CD4-positive, CD25-positive, alpha-beta regulatory T cell (primary cell): ENCODE measurements around the gene MED9. TPM values are rescaled to one million over a fixed set of nuclear protein-coding genes. Genes with fewer than 3 reads are reported as not detected.
"Not testable (repeated sequence)": the region's sequence is repeated elsewhere in the genome, so short reads cannot be mapped to it uniquely, and the experiment has no call there.

Experiments
- ATAC-seq, 2 donors: fragments of 150-1000 bp; cut with Tn5 transposase; one replicate each; pipeline ENCODE4 v1.10.0; 2021; ENCODE audit warnings: low read depth in 2 of 2, moderate number of reproducible peaks in 2 of 2, moderate library complexity in 1 of 2
- DNase-seq, 3 donors: peaks; one replicate each; pipeline versions ENCODE4 v3.0.0 to v3.0.0-alpha.2; 2012 to 2022; ENCODE audit warnings: mixed read lengths in 1 of 3
- H3K27ac ChIP-seq: one replicate; pipeline ENCODE4 v1.7.0; 2013; ENCODE audit warnings: mild to moderate bottlenecking, low read length; ENCODE audit not compliant: insufficient read depth, poor library complexity, severe bottlenecking
- H3K27me3 ChIP-seq: one replicate; pipeline ENCODE4 v1.7.0; 2013; ENCODE audit warnings: low read length; ENCODE audit not compliant: control insufficient read depth, insufficient read depth
- H3K36me3 ChIP-seq: one replicate; pipeline ENCODE4 v1.7.0; 2013; ENCODE audit warnings: mild to moderate bottlenecking, low read length, moderate library complexity; ENCODE audit not compliant: control insufficient read depth, insufficient read depth
- H3K4me1 ChIP-seq: 2 replicates; pipeline ENCODE4 v1.7.0; 2013; ENCODE audit warnings: mild to moderate bottlenecking, low read length; ENCODE audit not compliant: insufficient read depth, control insufficient read depth, poor library complexity, severe bottlenecking
- H3K4me3 ChIP-seq: one replicate; pipeline ENCODE4 v1.7.0; 2013; ENCODE audit warnings: low read depth, mild to moderate bottlenecking, low read length, moderate library complexity
- H3K9me3 ChIP-seq, 2 experiments: 1 replicate in 1 of 2; 2 replicates in 1 of 2; pipeline ENCODE4 v1.7.0; 2013; ENCODE audit warnings: low read length in 2 of 2, mild to moderate bottlenecking in 1 of 2, moderate library complexity in 1 of 2; ENCODE audit not compliant: control insufficient read depth in 2 of 2
- H3K27ac Mint-ChIP-seq, 3 donors: one replicate each; pipeline ENCODE4 v1.8.0; 2020 to 2022; ENCODE audit warnings: mild to moderate bottlenecking in 3 of 3, mixed read lengths in 3 of 3, moderate library complexity in 2 of 3
- H3K27me3 Mint-ChIP-seq: one replicate; pipeline ENCODE4 v1.8.0; 2022; ENCODE audit warnings: mild to moderate bottlenecking, mixed read lengths
- H3K36me3 Mint-ChIP-seq: one replicate; pipeline ENCODE4 v1.8.0; 2020; ENCODE audit warnings: mixed read lengths
- H3K4me1 Mint-ChIP-seq, 4 donors: one replicate each; pipeline ENCODE4 v1.8.0; 2020 to 2022; ENCODE audit warnings: mixed read lengths in 4 of 4, mild to moderate bottlenecking in 1 of 4
- H3K4me3 Mint-ChIP-seq, 4 donors: one replicate each; pipeline ENCODE4 v1.8.0; 2020 to 2022; ENCODE audit warnings: mild to moderate bottlenecking in 4 of 4, mixed read lengths in 4 of 4, moderate library complexity in 3 of 4
- H3K9me3 Mint-ChIP-seq, 7 donors: one replicate each; pipeline ENCODE4 v1.8.0; 2020 to 2022; ENCODE audit warnings: mixed read lengths in 7 of 7, mild to moderate bottlenecking in 3 of 7, moderate library complexity in 2 of 7
- polyA plus RNA-seq, 4 donors: library from polyadenylated mRNA; unstranded; fragments of 300-500 nt; fragmentation: Illumina TruSeq; gene quantifications; one replicate each; pipeline ENCODE4 v1.2.3, GENCODE V29; 2021
- total RNA-seq: library from RNA; stranded (reverse); gene quantifications from one replicate; pipeline ENCODE4 v1.2.3, GENCODE V29; 2022

The MED9 gene
- total and polyA plus RNA-seq, 5 donors from 2014 or later = 13.7 to 21.6 (median 16.1) TPM

GRCh38 chr17:17446666-17447155, 30.1 kb upstream of the MED9 start:
- DNase-seq (no peak), ATAC-seq (no peak)
- Histone ChIP-seq H3K4me3 (no peak overlapping the region), H3K9me3 (no peaks in the 10 kb centered on the region), H3K27ac (no peak overlapping the region), H3K4me1 (no peaks in the 10 kb centered on the region), H3K27me3 (no peaks in the 10 kb centered on the region), H3K36me3 (no peaks in the 10 kb centered on the region)
- H3K27me3 Mint-ChIP-seq = peaks cover 10% of the 10 kb centered on the region
- no peak overlapping the region for H3K27ac Mint-ChIP-seq
- no peak overlapping the region for H3K4me3 Mint-ChIP-seq
- no peaks in the 10 kb centered on the region for H3K36me3 Mint-ChIP-seq
- H3K4me1 Mint-ChIP-seq = no peaks in the 10 kb centered on the region
- H3K9me3 Mint-ChIP-seq = peaks cover 0 to 2% (median 0%) of the 10 kb centered on the region in 7 donors

DNA sequence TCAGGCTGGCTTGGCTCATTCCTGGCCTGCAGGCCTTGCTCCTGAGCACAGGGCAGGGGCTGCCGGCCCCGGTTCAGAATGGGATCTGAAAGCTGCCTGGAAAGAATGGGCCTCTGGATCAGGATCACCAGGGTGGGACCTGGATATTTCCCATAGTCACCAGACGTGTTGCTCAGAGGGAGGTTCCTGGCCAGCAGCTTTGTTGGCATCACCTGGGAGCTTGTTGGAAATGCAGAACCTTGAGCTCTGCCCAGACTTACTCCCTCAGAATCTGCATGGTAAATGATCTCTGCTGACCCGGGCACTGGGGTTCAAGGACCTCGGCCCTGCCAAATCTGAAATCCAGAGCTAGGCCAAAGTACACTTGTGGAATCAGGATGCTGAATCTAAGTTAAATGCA, 29.5 kb upstream of the MED9 start:
- no peak overlapping the region for H3K27ac ChIP-seq
- no peaks in the 10 kb centered on the region for H3K36me3 ChIP-seq
- no peak for ATAC-seq
- H3K9me3 ChIP-seq = no peaks in the 10 kb centered on the region
- H3K4me3 Mint-ChIP-seq = no peak overlapping the region
- H3K4me1 Mint-ChIP-seq = no peaks in the 10 kb centered on the region
- peaks cover 10% of the 10 kb centered on the region for H3K27me3 Mint-ChIP-seq
- no peak overlapping the region for H3K27ac Mint-ChIP-seq
- peaks cover 0 to 2% (median 0%) of the 10 kb centered on the region in 7 donors for H3K9me3 Mint-ChIP-seq
- no peak overlapping the region for H3K4me3 ChIP-seq
- H3K27me3 ChIP-seq = no peaks in the 10 kb centered on the region
- H3K36me3 Mint-ChIP-seq = no peaks in the 10 kb centered on the region
- H3K4me1 ChIP-seq = no peaks in the 10 kb centered on the region
- no peak for DNase-seq

GRCh38 chr17:17448076-17448475, 28.7 kb upstream of the MED9 start:
- ATAC-seq = no peak
- Mint-ChIP-seq H3K9me3 (peaks cover 0 to 2% (median 0%) of the 10 kb centered on the region in 7 donors), H3K36me3 (no peaks in the 10 kb centered on the region), H3K4me3 (no peak overlapping the region), H3K4me1 (no peaks in the 10 kb centered on the region), H3K27me3 (peaks cover 10% of the 10 kb centered on the region), H3K27ac (no peak overlapping the region)
- Histone ChIP-seq H3K27me3 (no peaks in the 10 kb centered on the region), H3K27ac (no peak overlapping the region), H3K36me3 (no peaks in the 10 kb centered on the region), H3K9me3 (no peaks in the 10 kb centered on the region), H3K4me3 (no peak overlapping the region), H3K4me1 (no peaks in the 10 kb centered on the region)
- no peak for DNase-seq

DNA sequence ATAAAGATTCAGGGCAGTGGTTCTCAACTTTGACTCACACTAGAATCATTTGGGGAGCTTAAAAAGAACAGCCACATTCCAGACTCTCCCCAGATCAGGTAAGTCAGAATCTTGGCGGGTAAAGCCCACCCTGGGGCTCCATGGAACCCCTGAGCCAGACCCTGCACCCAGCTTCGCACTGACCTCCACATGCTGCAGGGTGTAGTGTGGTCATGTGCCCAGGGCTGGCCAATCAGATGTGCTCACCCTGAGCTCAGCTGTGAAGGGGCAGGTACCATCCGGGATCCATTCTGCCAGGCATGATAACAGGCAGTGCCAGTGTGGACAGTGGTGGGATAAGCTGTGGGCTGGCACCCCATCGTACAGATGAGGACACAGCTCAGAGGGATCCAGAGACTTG, 28.1 kb upstream of the MED9 start:
- Histone ChIP-seq H3K9me3 (no peaks in the 10 kb centered on the region), H3K4me3 (no peak overlapping the region), H3K4me1 (no peaks in the 10 kb centered on the region), H3K27me3 (no peaks in the 10 kb centered on the region), H3K27ac (no peak overlapping the region), H3K36me3 (no peaks in the 10 kb centered on the region)
- Mint-ChIP-seq H3K4me1 (no peaks in the 10 kb centered on the region), H3K27ac (no peak overlapping the region), H3K4me3 (no peak overlapping the region), H3K36me3 (no peaks in the 10 kb centered on the region), H3K27me3 (peaks cover 10% of the 10 kb centered on the region), H3K9me3 (peaks cover 0 to 2% (median 0%) of the 10 kb centered on the region in 7 donors)
- ATAC-seq = no peak
- DNase-seq = no peak

DNA sequence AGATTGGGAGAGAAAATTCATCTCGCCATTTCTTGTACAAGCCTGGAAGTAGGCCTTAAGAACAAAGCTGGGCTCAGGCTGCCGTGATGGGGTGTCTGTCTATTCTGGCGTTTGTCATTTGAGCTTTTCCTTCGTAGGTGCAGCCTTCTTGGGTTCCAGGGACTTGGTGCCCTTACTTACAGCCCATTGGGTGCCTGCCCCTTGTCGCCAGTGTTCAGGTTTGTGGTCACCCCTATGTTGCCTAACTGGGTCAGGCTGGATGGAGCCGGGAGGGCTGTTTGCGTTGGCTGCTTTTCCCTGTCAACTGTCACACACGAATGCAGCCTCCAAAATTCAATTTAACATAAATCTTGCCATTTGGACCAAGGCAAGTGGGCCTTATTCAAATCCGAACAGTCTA, 23.7 kb upstream of the MED9 start:
- no peak overlapping the region for H3K4me3 ChIP-seq
- Mint-ChIP-seq H3K4me3 (no peak overlapping the region), H3K4me1 (no peaks in the 10 kb centered on the region), H3K9me3 (peaks cover 0 to under 1% (median 0%) of the 10 kb centered on the region in 7 donors), H3K27me3 (peaks cover 4% of the 10 kb centered on the region), H3K36me3 (no peaks in the 10 kb centered on the region), H3K27ac (no peak overlapping the region)
- no peaks in the 10 kb centered on the region for H3K4me1 ChIP-seq
- ATAC-seq (no peak), DNase-seq (no peak)
- H3K36me3 ChIP-seq = no peaks in the 10 kb centered on the region
- no peaks in the 10 kb centered on the region for H3K9me3 ChIP-seq
- no peak overlapping the region for H3K27ac ChIP-seq
- H3K27me3 ChIP-seq = no peaks in the 10 kb centered on the region

DNA sequence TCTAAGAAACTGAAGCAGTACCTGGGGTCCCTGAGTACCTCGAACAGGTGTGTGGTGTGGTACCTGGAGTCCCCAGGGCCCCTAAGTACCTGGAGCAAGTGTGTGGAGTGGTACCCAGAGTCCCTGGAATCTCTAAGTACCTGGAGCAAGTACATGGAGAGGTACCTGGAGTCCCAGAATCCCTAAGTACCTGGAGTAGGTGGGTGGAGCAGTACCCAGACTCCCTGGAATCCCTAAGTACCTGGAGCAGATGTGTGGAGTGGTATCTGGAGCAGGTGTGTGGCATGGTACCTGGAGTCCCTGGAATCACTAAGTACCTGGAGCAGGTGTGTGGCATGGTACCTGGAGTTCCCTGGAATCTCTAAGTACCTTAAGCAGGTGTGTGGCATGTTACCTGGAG, 22.5 kb upstream of the MED9 start:
- DNase-seq = no peak
- Histone ChIP-seq H3K36me3 (no peaks in the 10 kb centered on the region), H3K4me1 (no peaks in the 10 kb centered on the region), H3K27ac (no peak overlapping the region), H3K27me3 (no peaks in the 10 kb centered on the region), H3K9me3 (no peaks in the 10 kb centered on the region), H3K4me3 (no peak overlapping the region)
- peak overlapping the region in 1 of 3 donors; percentile 38 for H3K27ac Mint-ChIP-seq
- no peak overlapping the region for H3K4me3 Mint-ChIP-seq
- H3K4me1 Mint-ChIP-seq = no peaks in the 10 kb centered on the region
- no peaks in the 10 kb centered on the region for H3K9me3 Mint-ChIP-seq
- H3K27me3 Mint-ChIP-seq = no peaks in the 10 kb centered on the region
- no peak for ATAC-seq
- H3K36me3 Mint-ChIP-seq = no peaks in the 10 kb centered on the region

DNA sequence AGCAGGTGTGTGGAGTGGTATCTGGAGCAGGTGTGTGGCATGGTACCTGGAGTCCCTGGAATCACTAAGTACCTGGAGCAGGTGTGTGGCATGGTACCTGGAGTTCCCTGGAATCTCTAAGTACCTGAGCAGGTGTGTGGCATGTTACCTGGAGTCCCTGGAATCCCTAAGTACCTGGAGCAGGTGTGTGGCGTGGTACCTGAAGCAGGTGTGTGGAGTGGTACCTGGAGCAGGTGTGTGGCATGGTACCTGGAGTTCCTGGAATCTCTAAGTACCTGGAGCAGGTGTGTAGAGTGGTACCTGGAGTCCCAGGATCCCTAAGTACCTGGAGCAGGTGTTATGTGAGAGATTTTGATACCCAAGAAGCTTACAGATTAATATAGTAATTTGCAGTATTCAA, 22.1 kb upstream of the MED9 start:
- H3K9me3 ChIP-seq, H3K4me1 ChIP-seq, H3K36me3 ChIP-seq, H3K9me3 Mint-ChIP-seq, H3K27me3 Mint-ChIP-seq, H3K36me3 Mint-ChIP-seq, DNase-seq, H3K27me3 ChIP-seq, H3K4me1 Mint-ChIP-seq, ATAC-seq, H3K4me3 Mint-ChIP-seq, H3K4me3 ChIP-seq, H3K27ac Mint-ChIP-seq, H3K27ac ChIP-seq: not testable (repeated sequence)

DNA sequence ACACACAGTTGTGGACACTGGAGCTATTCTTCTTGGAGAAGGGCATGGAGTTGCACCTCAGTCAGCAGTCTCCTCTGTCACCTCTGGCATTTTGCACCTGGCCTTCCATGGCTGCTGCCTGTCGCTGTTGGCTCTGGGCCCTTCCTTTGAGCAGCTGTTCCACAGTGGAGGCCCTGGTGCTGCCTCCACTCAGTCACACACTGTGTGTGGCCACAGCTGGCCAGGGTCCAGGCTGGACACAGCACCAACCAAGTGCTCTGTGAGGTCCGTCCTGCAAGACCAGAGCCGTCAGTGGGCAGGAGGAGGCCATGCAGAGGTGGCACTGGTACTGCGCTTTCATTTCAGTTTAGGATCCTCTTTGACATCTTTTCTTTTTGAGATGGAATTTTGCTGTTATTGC, 21.6 kb upstream of the MED9 start:
- peaks cover 0 to 1% (median 0%) of the 10 kb centered on the region in 4 donors for H3K4me1 Mint-ChIP-seq
- DNase-seq = no peak

More for the DNA sequence above, 21.6 kb upstream of the MED9 start:
- H3K27me3 Mint-ChIP-seq = no peaks in the 10 kb centered on the region
- H3K9me3 ChIP-seq = no peaks in the 10 kb centered on the region
- no peak overlapping the region for H3K27ac ChIP-seq
- H3K27me3 ChIP-seq = no peaks in the 10 kb centered on the region
- no peak overlapping the region for H3K27ac Mint-ChIP-seq
- H3K4me1 ChIP-seq = no peaks in the 10 kb centered on the region
- H3K9me3 Mint-ChIP-seq = peaks cover 0 to 4% (median 0%) of the 10 kb centered on the region in 7 donors
- no peak overlapping the region for H3K4me3 ChIP-seq
- H3K36me3 ChIP-seq = no peaks in the 10 kb centered on the region
- H3K4me3 Mint-ChIP-seq = no peak overlapping the region
- H3K36me3 Mint-ChIP-seq = peaks cover 3% of the 10 kb centered on the region
- ATAC-seq = no peak
